RWPE1 (cell line): ENCODE data around the gene COL4A6.

Source experiments
- CTCF ChIA-PET: fragments of 350-600 bp; sonication (Branson Sonifier 250); formaldehyde crosslinking; extraction: SDS; loops from one replicate; lab custom pipeline; 2021; lab: Yijun Ruan, JAX
- POLR2A ChIA-PET: fragments of 400-600 bp; formaldehyde crosslinking; extraction: SDS; loops from one replicate; lab custom pipeline; 2020; ENCODE audit warnings: antibody characterized with exemption; ENCODE audit not compliant: low non-redundant PET; lab: Yijun Ruan, JAX
- DNase-seq: peaks from one replicate; pipeline ENCODE4 v3.0.0; 2012; ENCODE audit warnings: low spot score
- H3K27ac ChIP-seq: fragments of 450-650 bp; 2 replicates; pipeline ENCODE4 v1.5.1; 2017
- CTCF ChIP-seq: fragments of 450-650 bp; conservative IDR thresholded peaks from 2 replicates; pipeline ENCODE4 v1.5.1; 2017; ENCODE audit warnings: low read depth, mild to moderate bottlenecking

The COL4A6 gene

DNA sequence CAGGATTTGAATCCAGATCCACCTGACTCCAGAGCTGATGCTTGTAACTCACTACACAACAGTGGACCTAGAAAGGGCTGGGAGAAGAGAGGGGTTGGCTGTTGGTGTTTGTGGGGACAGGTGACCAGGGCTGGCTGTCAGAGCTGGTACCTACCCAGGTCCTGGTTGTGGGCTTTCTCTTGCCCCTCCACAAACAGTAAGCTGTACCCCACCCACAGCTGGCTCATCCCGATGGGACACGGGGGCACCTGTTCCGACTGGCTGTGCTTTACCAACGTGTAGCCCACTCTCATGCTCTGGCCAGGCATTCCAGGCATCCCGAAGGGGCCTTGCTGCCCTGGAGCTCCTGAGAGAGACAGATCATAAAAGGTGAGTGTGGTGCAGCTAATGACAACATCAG, 277.9 kb downstream of the COL4A6 start:
- TF ChIP-seq CTCF: no peak
- ChIA-PET CTCF (interaction anchor here (0.6 to 0.7 kb wide), 2 partner anchors 10 to 40 kb away, joined by 3 read pairs; no protein-coding TSS in a partner anchor), POLR2A (no interaction called here)
- DNase-seq: no peak
- no peak overlapping the region for H3K27ac ChIP-seq

GRCh38 chrX:108159028-108159670, 279.1 kb downstream of the COL4A6 start:
- no peak overlapping the region for H3K27ac ChIP-seq
- CTCF ChIA-PET: no interaction called here
- TF ChIP-seq CTCF: no peak
- no peak for DNase-seq
- POLR2A ChIA-PET: no interaction called here

DNA sequence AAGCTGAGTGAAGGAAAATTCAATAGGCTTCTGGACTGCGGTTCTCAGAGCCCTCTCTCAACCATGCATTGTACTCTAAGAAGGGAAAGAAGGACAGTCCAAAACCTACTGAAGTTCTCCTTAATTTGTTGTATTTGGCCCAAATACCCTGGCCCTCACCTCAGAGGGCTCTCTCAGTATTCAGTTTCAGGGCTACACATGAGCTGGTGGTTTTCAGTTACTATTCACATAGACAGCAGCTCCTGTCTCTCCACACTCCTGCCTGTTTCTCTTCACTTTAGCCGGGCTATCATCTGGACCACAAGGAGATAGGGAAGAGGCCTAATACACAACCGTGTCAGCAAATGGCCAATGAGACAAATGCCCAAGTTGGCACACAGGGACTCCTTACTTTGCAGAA, 280.6 kb downstream of the COL4A6 start:
- no peak overlapping the region for H3K27ac ChIP-seq
- CTCF ChIA-PET: no interaction called here
- POLR2A ChIA-PET: no interaction called here
- DNase-seq: no peak
- TF ChIP-seq CTCF: no peak

GRCh38 chrX:108156934-108157466, 281.2 kb downstream of the COL4A6 start:
- H3K27ac ChIP-seq: no peak overlapping the region
- DNase-seq: no peak
- TF ChIP-seq CTCF: no peak
- CTCF ChIA-PET: no interaction called here
- POLR2A ChIA-PET: no interaction called here

DNA sequence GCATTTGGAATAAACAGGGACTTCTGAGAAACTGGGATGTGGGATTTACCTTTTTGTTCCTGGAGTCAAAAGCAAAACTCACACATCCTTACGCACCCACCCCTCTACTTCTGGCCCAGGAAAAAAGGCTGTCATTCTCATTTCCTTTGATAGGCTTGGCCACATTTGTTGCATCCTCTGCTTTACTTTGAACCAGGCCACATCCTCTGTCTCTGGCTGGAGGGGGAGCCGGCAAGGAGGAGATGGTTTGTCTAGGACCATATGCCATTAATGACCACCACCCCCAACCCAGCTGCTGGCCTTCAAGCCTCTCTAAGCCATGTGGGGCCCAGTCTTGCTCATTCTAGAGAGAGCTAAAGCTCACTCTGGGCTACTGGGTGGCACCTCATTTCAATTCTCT, 282.1 kb downstream of the COL4A6 start:
- no peak overlapping the region for H3K27ac ChIP-seq
- DNase-seq: no peak
- TF ChIP-seq CTCF: no peak
- ChIA-PET POLR2A (no interaction called here), CTCF (no interaction called here)

DNA sequence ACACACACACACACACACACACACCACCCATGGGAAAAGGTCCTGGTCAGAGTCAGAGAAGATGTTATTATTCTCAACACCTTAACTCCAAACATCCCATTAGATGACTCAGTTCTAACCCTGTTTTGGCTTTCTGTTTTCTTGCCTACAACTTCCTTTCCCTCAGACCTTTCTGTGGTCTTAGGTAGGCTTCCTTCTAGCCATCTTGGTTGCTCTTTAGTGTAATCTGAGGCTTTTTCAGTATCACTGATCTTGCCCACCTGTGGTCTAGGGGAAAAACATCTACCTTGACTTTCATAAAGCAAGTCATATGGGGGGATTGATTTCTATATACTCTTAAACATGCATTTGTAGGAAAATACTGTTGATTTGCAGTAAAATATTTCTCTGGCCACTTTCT, 289.7 kb downstream of the COL4A6 start:
- ChIA-PET CTCF (no interaction called here), POLR2A (no interaction called here)
- no peak for TF ChIP-seq CTCF
- H3K27ac ChIP-seq: no peak overlapping the region
- no peak for DNase-seq
